GM12878 (cell line): ENCODE measurements around the gene HMG20B.

Experiments
- BACH1 ChIP-seq: fragments of 450-650 bp; IDR thresholded peaks from 2 replicates; pipeline ENCODE4 v1.6.1; 2017; ENCODE audit warnings: mild to moderate bottlenecking, borderline replicate concordance
- BRCA1 ChIP-seq: IDR thresholded peaks from 2 replicates; pipeline ENCODE4 v1.6.1; 2011; ENCODE audit warnings: low read depth, low read length, improper control_type of control experiment
- EP300 ChIP-seq, 2 experiments: fragments of 150-350 bp in 1 of 2; IDR thresholded peaks; 2 replicates each; pipeline ENCODE4 v1.6.1; 2011 to 2012; ENCODE audit warnings: low read depth in 2 of 2, low read length in 2 of 2, borderline replicate concordance in 1 of 2, improper control_type of control experiment in 1 of 2, inconsistent platforms in 1 of 2; ENCODE audit not compliant: control insufficient read depth in 1 of 2
- RAD51 ChIP-seq: fragments of 450-650 bp; IDR thresholded peaks from 2 replicates; pipeline ENCODE4 v1.6.1; 2016; ENCODE audit warnings: moderate library complexity, mild to moderate bottlenecking, inconsistent platforms
- ZNF274 ChIP-seq: IDR thresholded peaks from one replicate; pipeline ENCODE4 v1.8.0; 2011; ENCODE audit not compliant: insufficient read length, insufficient read depth
- TF ChIP-seq, protein P1 (sequence below), 3 experiments: IDR thresholded peaks in 2 of 3; conservative IDR thresholded peaks in 1 of 3; 2 replicates each; pipeline ENCODE4 v1.5.1; 2011; ENCODE audit warnings: low read depth in 3 of 3, low read length in 3 of 3, mild to moderate bottlenecking in 3 of 3, control low read depth in 2 of 3, moderate library complexity in 2 of 3, inconsistent platforms in 1 of 3, mixed read lengths in 1 of 3; ENCODE audit not compliant: control insufficient read depth in 2 of 3, insufficient read depth in 1 of 3; ENCODE audit errors: extremely low read depth in 1 of 3
- TF ChIP-seq, protein P2 (sequence below): IDR thresholded peaks from 2 replicates; pipeline ENCODE4 v1.6.1; 2012; ENCODE audit warnings: improper control_type of control experiment, low read depth, low read length; ENCODE audit not compliant: insufficient replicate concordance
- TF ChIP-seq, protein P3 (sequence below): fragments of 450-650 bp; IDR thresholded peaks from 2 replicates; pipeline ENCODE4 v1.6.1; 2016; ENCODE audit warnings: mild to moderate bottlenecking

- TF ChIP-seq, protein P1, sequence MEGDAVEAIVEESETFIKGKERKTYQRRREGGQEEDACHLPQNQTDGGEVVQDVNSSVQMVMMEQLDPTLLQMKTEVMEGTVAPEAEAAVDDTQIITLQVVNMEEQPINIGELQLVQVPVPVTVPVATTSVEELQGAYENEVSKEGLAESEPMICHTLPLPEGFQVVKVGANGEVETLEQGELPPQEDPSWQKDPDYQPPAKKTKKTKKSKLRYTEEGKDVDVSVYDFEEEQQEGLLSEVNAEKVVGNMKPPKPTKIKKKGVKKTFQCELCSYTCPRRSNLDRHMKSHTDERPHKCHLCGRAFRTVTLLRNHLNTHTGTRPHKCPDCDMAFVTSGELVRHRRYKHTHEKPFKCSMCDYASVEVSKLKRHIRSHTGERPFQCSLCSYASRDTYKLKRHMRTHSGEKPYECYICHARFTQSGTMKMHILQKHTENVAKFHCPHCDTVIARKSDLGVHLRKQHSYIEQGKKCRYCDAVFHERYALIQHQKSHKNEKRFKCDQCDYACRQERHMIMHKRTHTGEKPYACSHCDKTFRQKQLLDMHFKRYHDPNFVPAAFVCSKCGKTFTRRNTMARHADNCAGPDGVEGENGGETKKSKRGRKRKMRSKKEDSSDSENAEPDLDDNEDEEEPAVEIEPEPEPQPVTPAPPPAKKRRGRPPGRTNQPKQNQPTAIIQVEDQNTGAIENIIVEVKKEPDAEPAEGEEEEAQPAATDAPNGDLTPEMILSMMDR (IDR thresholded peaks at IDR 0.05 in 2 of 3, conservative IDR thresholded peaks at IDR 0.05 in 1 of 3; ENCODE audit: control insufficient read depth in 2 of 3, extremely low read depth in 1 of 3, insufficient read depth in 1 of 3, low read depth in 3 of 3, low read length in 3 of 3): no peak
- TF ChIP-seq RAD51: no peak
- TF ChIP-seq BRCA1: no peak
- no peak for TF ChIP-seq BACH1
- TF ChIP-seq, protein P2, sequence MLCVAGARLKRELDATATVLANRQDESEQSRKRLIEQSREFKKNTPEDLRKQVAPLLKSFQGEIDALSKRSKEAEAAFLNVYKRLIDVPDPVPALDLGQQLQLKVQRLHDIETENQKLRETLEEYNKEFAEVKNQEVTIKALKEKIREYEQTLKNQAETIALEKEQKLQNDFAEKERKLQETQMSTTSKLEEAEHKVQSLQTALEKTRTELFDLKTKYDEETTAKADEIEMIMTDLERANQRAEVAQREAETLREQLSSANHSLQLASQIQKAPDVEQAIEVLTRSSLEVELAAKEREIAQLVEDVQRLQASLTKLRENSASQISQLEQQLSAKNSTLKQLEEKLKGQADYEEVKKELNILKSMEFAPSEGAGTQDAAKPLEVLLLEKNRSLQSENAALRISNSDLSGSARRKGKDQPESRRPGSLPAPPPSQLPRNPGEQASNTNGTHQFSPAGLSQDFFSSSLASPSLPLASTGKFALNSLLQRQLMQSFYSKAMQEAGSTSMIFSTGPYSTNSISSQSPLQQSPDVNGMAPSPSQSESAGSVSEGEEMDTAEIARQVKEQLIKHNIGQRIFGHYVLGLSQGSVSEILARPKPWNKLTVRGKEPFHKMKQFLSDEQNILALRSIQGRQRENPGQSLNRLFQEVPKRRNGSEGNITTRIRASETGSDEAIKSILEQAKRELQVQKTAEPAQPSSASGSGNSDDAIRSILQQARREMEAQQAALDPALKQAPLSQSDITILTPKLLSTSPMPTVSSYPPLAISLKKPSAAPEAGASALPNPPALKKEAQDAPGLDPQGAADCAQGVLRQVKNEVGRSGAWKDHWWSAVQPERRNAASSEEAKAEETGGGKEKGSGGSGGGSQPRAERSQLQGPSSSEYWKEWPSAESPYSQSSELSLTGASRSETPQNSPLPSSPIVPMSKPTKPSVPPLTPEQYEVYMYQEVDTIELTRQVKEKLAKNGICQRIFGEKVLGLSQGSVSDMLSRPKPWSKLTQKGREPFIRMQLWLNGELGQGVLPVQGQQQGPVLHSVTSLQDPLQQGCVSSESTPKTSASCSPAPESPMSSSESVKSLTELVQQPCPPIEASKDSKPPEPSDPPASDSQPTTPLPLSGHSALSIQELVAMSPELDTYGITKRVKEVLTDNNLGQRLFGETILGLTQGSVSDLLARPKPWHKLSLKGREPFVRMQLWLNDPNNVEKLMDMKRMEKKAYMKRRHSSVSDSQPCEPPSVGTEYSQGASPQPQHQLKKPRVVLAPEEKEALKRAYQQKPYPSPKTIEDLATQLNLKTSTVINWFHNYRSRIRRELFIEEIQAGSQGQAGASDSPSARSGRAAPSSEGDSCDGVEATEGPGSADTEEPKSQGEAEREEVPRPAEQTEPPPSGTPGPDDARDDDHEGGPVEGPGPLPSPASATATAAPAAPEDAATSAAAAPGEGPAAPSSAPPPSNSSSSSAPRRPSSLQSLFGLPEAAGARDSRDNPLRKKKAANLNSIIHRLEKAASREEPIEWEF: no peak
- TF ChIP-seq, protein P3, sequence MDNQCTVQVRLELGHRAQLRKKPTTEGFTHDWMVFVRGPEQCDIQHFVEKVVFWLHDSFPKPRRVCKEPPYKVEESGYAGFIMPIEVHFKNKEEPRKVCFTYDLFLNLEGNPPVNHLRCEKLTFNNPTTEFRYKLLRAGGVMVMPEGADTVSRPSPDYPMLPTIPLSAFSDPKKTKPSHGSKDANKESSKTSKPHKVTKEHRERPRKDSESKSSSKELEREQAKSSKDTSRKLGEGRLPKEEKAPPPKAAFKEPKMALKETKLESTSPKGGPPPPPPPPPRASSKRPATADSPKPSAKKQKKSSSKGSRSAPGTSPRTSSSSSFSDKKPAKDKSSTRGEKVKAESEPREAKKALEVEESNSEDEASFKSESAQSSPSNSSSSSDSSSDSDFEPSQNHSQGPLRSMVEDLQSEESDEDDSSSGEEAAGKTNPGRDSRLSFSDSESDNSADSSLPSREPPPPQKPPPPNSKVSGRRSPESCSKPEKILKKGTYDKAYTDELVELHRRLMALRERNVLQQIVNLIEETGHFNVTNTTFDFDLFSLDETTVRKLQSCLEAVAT: no peak
- TF ChIP-seq EP300 (IDR thresholded peaks at IDR 0.05; ENCODE audit: borderline replicate concordance in 1 of 2, control insufficient read depth in 1 of 2, low read depth in 2 of 2, low read length in 2 of 2): no peak
- no peak for TF ChIP-seq ZNF274
Observed at GRCh38 chr19:3625996-3626472, 53.3 kb downstream of the HMG20B start.
